Keratinocyte (primary cell): ENCODE results near the gene RNF38. TPM values are rescaled to one million over a fixed set of nuclear protein-coding genes. Genes with fewer than 3 reads are reported as not detected.
"Not testable (repeated sequence)": the region's sequence is repeated elsewhere in the genome, so short reads cannot be mapped to it uniquely, and the experiment has no call there.

ENCODE experiments used
- DNase-seq: peaks from one replicate; pipeline ENCODE4 v3.0.0-alpha.2; 2011; ENCODE audit warnings: low read depth, missing footprints, low spot score
- FAIRE-seq: peaks from 2 replicates; lab custom pipeline; 2011; peaks lifted over from hg19 to GRCh38; lab: Jason Lieb, UNC
- H2AFZ ChIP-seq: 2 replicates; pipeline ENCODE4 v1.6.0; 2012; ENCODE audit warnings: low read length, control low read depth, inconsistent platforms; ENCODE audit not compliant: control insufficient read depth
- H3K27ac ChIP-seq: 2 replicates; pipeline ENCODE4 v1.5.1; 2011; ENCODE audit warnings: low read length; ENCODE audit not compliant: control insufficient read depth, insufficient read depth
- H3K27me3 ChIP-seq: 3 replicates; pipeline ENCODE4 v1.6.0; 2011; ENCODE audit warnings: low read length; ENCODE audit not compliant: control insufficient read depth, insufficient read depth; ENCODE audit errors: extremely low read depth
- H3K36me3 ChIP-seq, 2 experiments: 2 replicates in 1 of 2; 3 replicates in 1 of 2; pipeline ENCODE4 v1.5.1; 2011; ENCODE audit warnings: low read length in 2 of 2, mild to moderate bottlenecking in 1 of 2; ENCODE audit not compliant: control insufficient read depth in 2 of 2, insufficient read depth in 2 of 2; ENCODE audit errors: extremely low read depth in 1 of 2
- H3K4me1 ChIP-seq: 3 replicates; pipeline ENCODE4 v1.5.1; 2011; ENCODE audit warnings: low read length; ENCODE audit not compliant: control insufficient read depth, insufficient read depth; ENCODE audit errors: extremely low read depth
- H3K4me2 ChIP-seq: 3 replicates; pipeline ENCODE4 v1.6.0; 2011; ENCODE audit warnings: low read depth, low read length; ENCODE audit not compliant: control insufficient read depth, insufficient read depth; ENCODE audit errors: extremely low read depth
- H3K4me3 ChIP-seq, 3 experiments: fragments of 200-600 bp in 1 of 3; sonication (generic) in 1 of 3; 2 replicates in 2 of 3; 3 replicates in 1 of 3; pipeline ENCODE4 v1.5.1; 2011 to 2016; ENCODE audit warnings: low read length in 3 of 3, mild to moderate bottlenecking in 3 of 3, control low read depth in 2 of 3, inconsistent platforms in 1 of 3, low read depth in 1 of 3, mixed read lengths in 1 of 3, mixed run types in 1 of 3, moderate library complexity in 1 of 3; ENCODE audit not compliant: control insufficient read depth in 2 of 3, insufficient read depth in 2 of 3; ENCODE audit errors: extremely low read depth in 1 of 3
- H3K79me2 ChIP-seq: 2 replicates; pipeline ENCODE4 v1.6.0; 2012; ENCODE audit warnings: low read length; ENCODE audit not compliant: control insufficient read depth, insufficient read depth
- H3K9ac ChIP-seq: 3 replicates; pipeline ENCODE4 v1.6.0; 2011; ENCODE audit warnings: low read length; ENCODE audit not compliant: control insufficient read depth, insufficient read depth; ENCODE audit errors: extremely low read depth
- H3K9me1 ChIP-seq: 3 replicates; pipeline ENCODE4 v1.6.0; 2011; ENCODE audit warnings: low read length; ENCODE audit not compliant: control insufficient read depth, insufficient read depth; ENCODE audit errors: extremely low read depth
- H3K9me3 ChIP-seq: 2 replicates; pipeline ENCODE4 v1.5.1; 2012; ENCODE audit warnings: low read depth, low read length; ENCODE audit not compliant: control insufficient read depth
- H4K20me1 ChIP-seq: 3 replicates; pipeline ENCODE4 v1.6.0; 2011; ENCODE audit warnings: low read length; ENCODE audit not compliant: control insufficient read depth, insufficient read depth; ENCODE audit errors: extremely low read depth
- EZH2 ChIP-seq: IDR thresholded peaks from one replicate; pipeline ENCODE4 v1.6.1; 2012; ENCODE audit warnings: inconsistent platforms, mild to moderate bottlenecking, low read length, moderate library complexity
- dilution Hi-C: fragments of 300-500 bp; cut with MboI; formaldehyde crosslinking; loops from one replicate; pipeline ENCODE4 v1.7.0; 2020; ENCODE audit warnings: low sequenced_read_pairs; ENCODE audit not compliant: extremely low pct_ligation_motif_present
- polyA plus RNA-seq, 5 experiments: library from polyadenylated mRNA; depleted of rRNA in 3 of 5; stranded (reverse) in 3 of 5; stranded (forward) in 1 of 5; unstranded in 1 of 5; fragments of >200 nt; gene quantifications; 1 replicate in 1 of 5; 2 replicates in 3 of 5; 3 replicates in 1 of 5; pipeline versions ENCODE4 v1.2.1 to v1.2.3, GENCODE V29; 2011 to 2012; ENCODE audit warnings: missing spikeins in 2 of 5, low read depth in 1 of 5, low replicate concordance in 1 of 5
- TF ChIP-seq, protein P1 (sequence below), 3 experiments: IDR thresholded peaks in 1 of 3; conservative IDR thresholded peaks in 1 of 3; optimal IDR thresholded peaks in 1 of 3; 2 replicates in 2 of 3; 3 replicates in 1 of 3; pipeline versions ENCODE3 to v1.5.1; 2011; ENCODE audit warnings: low read length in 3 of 3, mild to moderate bottlenecking in 3 of 3, moderate library complexity in 2 of 3, control low read depth in 1 of 3, inconsistent platforms in 1 of 3; ENCODE audit not compliant: insufficient read depth in 2 of 3; ENCODE audit errors: extremely low read depth in 1 of 3

RNF38 gene
- polyA plus RNA-seq, 1 donor (not counting 4 experiments of a cell fraction or from before 2014, with no cell fraction given): 12.5 TPM

DNA sequence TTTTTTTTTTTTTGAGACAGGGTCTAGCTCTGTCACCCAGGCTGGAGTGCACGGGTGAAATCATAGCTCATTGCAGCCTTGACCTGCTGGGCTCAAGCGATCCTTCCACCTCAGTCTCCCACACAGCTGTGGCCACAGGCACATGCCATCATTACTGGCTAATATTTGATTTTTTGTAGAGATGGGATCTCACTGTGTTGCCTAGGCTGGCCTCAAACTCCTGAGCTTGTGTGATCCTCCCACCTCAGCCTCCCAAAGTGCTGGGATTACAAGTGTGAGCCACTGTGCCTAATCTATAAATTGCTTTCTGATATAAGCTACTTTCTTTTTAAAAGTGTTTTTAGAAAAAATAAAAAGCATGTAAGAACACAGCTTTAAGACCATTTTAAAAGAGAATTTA, 85.3 kb downstream of the RNF38 start:
- DNase-seq: no peak
- H3K27me3 ChIP-seq: no peaks in the 10 kb centered on the region
- no peaks in the 10 kb centered on the region for H3K79me2 ChIP-seq
- no peaks in the 10 kb centered on the region for H3K9me1 ChIP-seq
- dilution Hi-C loops: no loop called here
- H3K4me3 ChIP-seq: no peak overlapping the region
- H4K20me1 ChIP-seq: no peaks in the 10 kb centered on the region
- TF ChIP-seq, protein P1, sequence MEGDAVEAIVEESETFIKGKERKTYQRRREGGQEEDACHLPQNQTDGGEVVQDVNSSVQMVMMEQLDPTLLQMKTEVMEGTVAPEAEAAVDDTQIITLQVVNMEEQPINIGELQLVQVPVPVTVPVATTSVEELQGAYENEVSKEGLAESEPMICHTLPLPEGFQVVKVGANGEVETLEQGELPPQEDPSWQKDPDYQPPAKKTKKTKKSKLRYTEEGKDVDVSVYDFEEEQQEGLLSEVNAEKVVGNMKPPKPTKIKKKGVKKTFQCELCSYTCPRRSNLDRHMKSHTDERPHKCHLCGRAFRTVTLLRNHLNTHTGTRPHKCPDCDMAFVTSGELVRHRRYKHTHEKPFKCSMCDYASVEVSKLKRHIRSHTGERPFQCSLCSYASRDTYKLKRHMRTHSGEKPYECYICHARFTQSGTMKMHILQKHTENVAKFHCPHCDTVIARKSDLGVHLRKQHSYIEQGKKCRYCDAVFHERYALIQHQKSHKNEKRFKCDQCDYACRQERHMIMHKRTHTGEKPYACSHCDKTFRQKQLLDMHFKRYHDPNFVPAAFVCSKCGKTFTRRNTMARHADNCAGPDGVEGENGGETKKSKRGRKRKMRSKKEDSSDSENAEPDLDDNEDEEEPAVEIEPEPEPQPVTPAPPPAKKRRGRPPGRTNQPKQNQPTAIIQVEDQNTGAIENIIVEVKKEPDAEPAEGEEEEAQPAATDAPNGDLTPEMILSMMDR (optimal IDR thresholded peaks at IDR 0.05 in 1 of 3, IDR thresholded peaks at IDR 0.05 in 1 of 3, conservative IDR thresholded peaks at IDR 0.05 in 1 of 3; ENCODE audit: extremely low read depth in 1 of 3, insufficient read depth in 2 of 3, low read length in 3 of 3): no peak
- no peak for TF ChIP-seq EZH2
- no peaks in the 10 kb centered on the region for H3K36me3 ChIP-seq
- H3K9ac ChIP-seq: no peak overlapping the region
- peaks cover 31% of the 10 kb centered on the region for H3K4me1 ChIP-seq
- H3K27ac ChIP-seq: no peak overlapping the region
- no peaks in the 10 kb centered on the region for H3K9me3 ChIP-seq
- no peak overlapping the region for H2AFZ ChIP-seq
- no peak overlapping the region for H3K4me2 ChIP-seq
- FAIRE-seq: no peak

- peak overlapping the region; percentile 38 for H3K4me2 ChIP-seq
- H3K79me2 ChIP-seq: no peaks in the 10 kb centered on the region
- H3K27ac ChIP-seq: peak overlapping the region; percentile 37
- H3K9ac ChIP-seq: no peak overlapping the region
- H3K4me3 ChIP-seq: no peak overlapping the region
- H3K9me3 ChIP-seq: no peaks in the 10 kb centered on the region
- peaks cover 8% of the 10 kb centered on the region for H3K4me1 ChIP-seq
- H3K9me1 ChIP-seq: no peaks in the 10 kb centered on the region
- FAIRE-seq (peak; percentile 78), DNase-seq (no peak)
- peak overlapping the region; percentile 21 for H2AFZ ChIP-seq
- TF ChIP-seq EZH2: no peak
- TF ChIP-seq, protein P1 (optimal IDR thresholded peaks at IDR 0.05 in 1 of 3, IDR thresholded peaks at IDR 0.05 in 1 of 3, conservative IDR thresholded peaks at IDR 0.05 in 1 of 3; ENCODE audit: extremely low read depth in 1 of 3, insufficient read depth in 2 of 3, low read length in 3 of 3): no peak
- dilution Hi-C loops: no loop called here
- no peaks in the 10 kb centered on the region for H3K27me3 ChIP-seq
- no peaks in the 10 kb centered on the region for H3K36me3 ChIP-seq
- H4K20me1 ChIP-seq: no peaks in the 10 kb centered on the region
These were observed 93.4 kb downstream of the RNF38 start for GRCh38 chr9:36306471-36307306.

DNA sequence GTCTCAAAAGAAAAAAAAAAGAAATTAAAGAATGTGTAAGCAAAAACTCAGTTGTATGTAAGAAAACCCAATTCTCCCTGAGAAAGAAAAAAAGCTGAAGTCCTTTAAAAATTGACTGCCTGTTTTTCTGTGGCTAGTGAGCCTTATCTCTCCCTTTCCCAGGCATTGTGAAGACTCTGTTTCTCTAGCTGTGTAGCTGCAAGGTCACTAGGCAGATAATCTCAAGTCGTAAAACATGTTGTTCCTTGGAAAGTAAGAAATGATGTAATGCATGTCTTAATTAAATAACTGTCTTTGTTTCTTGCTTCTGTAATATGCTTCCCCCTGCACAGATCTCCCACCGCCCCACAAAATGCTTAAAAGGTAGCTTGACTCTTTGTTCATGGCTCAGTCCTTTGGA, 95.7 kb downstream of the RNF38 start:
- H3K4me3 ChIP-seq, H3K4me2 ChIP-seq, H2AFZ ChIP-seq, H3K4me1 ChIP-seq, H3K79me2 ChIP-seq, H3K9me1 ChIP-seq, H3K27me3 ChIP-seq, H3K27ac ChIP-seq, H4K20me1 ChIP-seq, dilution Hi-C loops, H3K36me3 ChIP-seq, DNase-seq, FAIRE-seq, H3K9ac ChIP-seq, H3K9me3 ChIP-seq: not testable (repeated sequence)
